ENCODE results near the gene DNAJC5G.

DNA sequence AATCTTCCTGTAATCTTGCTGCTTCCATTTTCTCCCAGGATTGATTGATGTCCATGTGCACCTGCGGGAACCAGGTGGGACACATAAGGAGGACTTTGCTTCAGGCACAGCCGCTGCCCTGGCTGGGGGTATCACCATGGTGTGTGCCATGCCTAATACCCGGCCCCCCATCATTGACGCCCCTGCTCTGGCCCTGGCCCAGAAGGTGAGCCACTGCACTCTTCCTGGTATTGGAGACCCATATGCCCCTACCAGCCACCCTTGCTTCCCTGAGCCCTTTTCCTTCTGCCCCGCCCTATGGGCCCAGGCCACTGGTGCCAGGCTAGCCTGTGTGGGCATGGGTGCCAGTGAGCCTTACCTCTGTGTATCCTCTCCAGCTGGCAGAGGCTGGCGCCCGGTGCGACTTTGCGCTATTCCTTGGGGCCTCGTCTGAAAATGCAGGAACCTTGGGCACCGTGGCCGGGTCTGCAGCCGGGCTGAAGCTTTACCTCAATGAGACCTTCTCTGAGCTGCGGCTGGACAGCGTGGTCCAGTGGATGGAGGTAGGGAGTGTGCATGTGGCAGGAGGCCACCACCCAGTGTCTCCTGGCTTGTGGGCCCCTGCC, 37.8 kb upstream of the DNAJC5G start:
- TF ChIP-seq MYC (IDR thresholded peaks at IDR 0.05; ENCODE audit: low read depth, low read length): no peak
- TF ChIP-seq, protein P1, sequence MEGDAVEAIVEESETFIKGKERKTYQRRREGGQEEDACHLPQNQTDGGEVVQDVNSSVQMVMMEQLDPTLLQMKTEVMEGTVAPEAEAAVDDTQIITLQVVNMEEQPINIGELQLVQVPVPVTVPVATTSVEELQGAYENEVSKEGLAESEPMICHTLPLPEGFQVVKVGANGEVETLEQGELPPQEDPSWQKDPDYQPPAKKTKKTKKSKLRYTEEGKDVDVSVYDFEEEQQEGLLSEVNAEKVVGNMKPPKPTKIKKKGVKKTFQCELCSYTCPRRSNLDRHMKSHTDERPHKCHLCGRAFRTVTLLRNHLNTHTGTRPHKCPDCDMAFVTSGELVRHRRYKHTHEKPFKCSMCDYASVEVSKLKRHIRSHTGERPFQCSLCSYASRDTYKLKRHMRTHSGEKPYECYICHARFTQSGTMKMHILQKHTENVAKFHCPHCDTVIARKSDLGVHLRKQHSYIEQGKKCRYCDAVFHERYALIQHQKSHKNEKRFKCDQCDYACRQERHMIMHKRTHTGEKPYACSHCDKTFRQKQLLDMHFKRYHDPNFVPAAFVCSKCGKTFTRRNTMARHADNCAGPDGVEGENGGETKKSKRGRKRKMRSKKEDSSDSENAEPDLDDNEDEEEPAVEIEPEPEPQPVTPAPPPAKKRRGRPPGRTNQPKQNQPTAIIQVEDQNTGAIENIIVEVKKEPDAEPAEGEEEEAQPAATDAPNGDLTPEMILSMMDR (IDR thresholded peaks at IDR 0.05; ENCODE audit: extremely low read depth in 1 of 2, insufficient read depth in 1 of 2, low read depth in 1 of 2, low read length in 2 of 2): no peak
- no peak for TF ChIP-seq EZH2 (IDR thresholded peaks at IDR 0.05; ENCODE audit: borderline replicate concordance, low read depth, low read length, severe bottlenecking)
- TF ChIP-seq POLR2A (IDR thresholded peaks at IDR 0.05; ENCODE audit: low read depth, low read length): no peak
- no peak for TF ChIP-seq POLR2AphosphoS5 (IDR thresholded peaks at IDR 0.05; ENCODE audit: insufficient read depth, low read depth, low read length)

Measured in endothelial cell of umbilical vein (primary cell).